Activated B cell treated with CpG ODN at 0.5 μM for 24 hours (primary cell): ENCODE results near the gene MAP2K7. TPM values are rescaled to one million over a fixed set of nuclear protein-coding genes. Genes with fewer than 3 reads are reported as not detected.

ENCODE experiments used
- ATAC-seq: fragments of 200-7000 bp; cut with Tn5 transposase; one replicate; pipeline ENCODE4 v1.10.0; 2021; ENCODE audit warnings: low read depth, mild to moderate bottlenecking, moderate library complexity
- CTCF ChIA-PET: fragments of 350-600 bp; sonication (Branson Sonifier 250); formaldehyde crosslinking; loops from one replicate; lab custom pipeline; 2021; ENCODE audit warnings: antibody characterized with exemption; lab: Charles Lee
- POLR2A ChIA-PET: fragments of 350-600 bp; sonication (Branson Sonifier 250); formaldehyde crosslinking; loops from one replicate; lab custom pipeline; 2021; ENCODE audit warnings: antibody characterized with exemption; lab: Charles Lee
- DNase-seq: peaks from one replicate; pipeline ENCODE4 v3.0.0; 2022
- H3K27ac Mint-ChIP-seq: one replicate; pipeline ENCODE4 v1.8.0; 2020; ENCODE audit warnings: mixed read lengths
- H3K27me3 Mint-ChIP-seq: one replicate; pipeline ENCODE4 v1.8.0; 2021; ENCODE audit warnings: mixed read lengths
- H3K36me3 Mint-ChIP-seq: one replicate; pipeline ENCODE4 v1.8.0; 2021; ENCODE audit warnings: low read depth, mixed read lengths
- H3K4me1 Mint-ChIP-seq: one replicate; pipeline ENCODE4 v1.8.0; 2021; ENCODE audit warnings: mixed read lengths
- H3K4me3 Mint-ChIP-seq: one replicate; pipeline ENCODE4 v1.8.0; 2020; ENCODE audit warnings: mild to moderate bottlenecking, mixed read lengths
- H3K9me3 Mint-ChIP-seq: one replicate; pipeline ENCODE4 v1.8.0; 2020; ENCODE audit warnings: mixed read lengths
- intact Hi-C: fragments of 100-400 bp; cut with micrococcal nuclease; formaldehyde crosslinking; loops from one replicate; pipeline ENCODE4 v1.15.1; 2024
- total RNA-seq: library from RNA; stranded (reverse); gene quantifications from 2 replicates; pipeline ENCODE4 v1.2.3, GENCODE V29; 2022
- TF ChIP-seq, protein P1 (sequence below): fragments of 200-600 bp; IDR thresholded peaks from one replicate; pipeline ENCODE4 v1.8.0; 2022; ENCODE audit warnings: antibody characterized with exemption, mild to moderate bottlenecking

MAP2K7 gene
- total RNA-seq, 1 donor from 2014 or later: 52.8 TPM

- Mint-ChIP-seq H3K4me1 (peaks cover 21% of the 10 kb centered on the region), H3K27ac (no peak overlapping the region), H3K27me3 (peaks cover 23% of the 10 kb centered on the region), H3K36me3 (no peaks in the 10 kb centered on the region), H3K9me3 (no peaks in the 10 kb centered on the region), H3K4me3 (peak overlapping the region; percentile 64)
- ATAC-seq (no peak), DNase-seq (no peak)
- intact Hi-C loops: no loop called here
- TF ChIP-seq, protein P1, sequence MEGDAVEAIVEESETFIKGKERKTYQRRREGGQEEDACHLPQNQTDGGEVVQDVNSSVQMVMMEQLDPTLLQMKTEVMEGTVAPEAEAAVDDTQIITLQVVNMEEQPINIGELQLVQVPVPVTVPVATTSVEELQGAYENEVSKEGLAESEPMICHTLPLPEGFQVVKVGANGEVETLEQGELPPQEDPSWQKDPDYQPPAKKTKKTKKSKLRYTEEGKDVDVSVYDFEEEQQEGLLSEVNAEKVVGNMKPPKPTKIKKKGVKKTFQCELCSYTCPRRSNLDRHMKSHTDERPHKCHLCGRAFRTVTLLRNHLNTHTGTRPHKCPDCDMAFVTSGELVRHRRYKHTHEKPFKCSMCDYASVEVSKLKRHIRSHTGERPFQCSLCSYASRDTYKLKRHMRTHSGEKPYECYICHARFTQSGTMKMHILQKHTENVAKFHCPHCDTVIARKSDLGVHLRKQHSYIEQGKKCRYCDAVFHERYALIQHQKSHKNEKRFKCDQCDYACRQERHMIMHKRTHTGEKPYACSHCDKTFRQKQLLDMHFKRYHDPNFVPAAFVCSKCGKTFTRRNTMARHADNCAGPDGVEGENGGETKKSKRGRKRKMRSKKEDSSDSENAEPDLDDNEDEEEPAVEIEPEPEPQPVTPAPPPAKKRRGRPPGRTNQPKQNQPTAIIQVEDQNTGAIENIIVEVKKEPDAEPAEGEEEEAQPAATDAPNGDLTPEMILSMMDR: no peak
- CTCF ChIA-PET: interaction anchor here (0.6 to 1.3 kb wide), 3 partner anchors 9 to 294 kb away, joined by 3 to 6 read pairs (median 3); partner anchors contain the start of gene TIMM44
- POLR2A ChIA-PET: interaction anchor here (0.5 kb wide), 1 partner anchor 28 kb away, joined by 3 read pairs; no protein-coding TSS in a partner anchor
Observed at GRCh38 chr19:7861619-7862412, 41.9 kb upstream of the MAP2K7 start.

- no peak for DNase-seq
- Mint-ChIP-seq H3K4me1 (peaks cover 21% of the 10 kb centered on the region), H3K4me3 (peak overlapping the region; percentile 64), H3K36me3 (no peaks in the 10 kb centered on the region), H3K27ac (no peak overlapping the region), H3K9me3 (no peaks in the 10 kb centered on the region), H3K27me3 (peaks cover 23% of the 10 kb centered on the region)
- CTCF ChIA-PET: interaction anchor here (1.3 kb wide), 1 partner anchor 10 kb away, joined by 3 read pairs; no protein-coding TSS in a partner anchor
- TF ChIP-seq, protein P1: no peak
- ATAC-seq: peak; percentile 68
- POLR2A ChIA-PET: interaction anchor here (1.4 kb wide), 1 partner anchor 35 kb away, joined by 4 read pairs; no protein-coding TSS in a partner anchor
- intact Hi-C loops: no loop called here
Observed at GRCh38 chr19:7862413-7862951, 41.2 kb upstream of the MAP2K7 start.

- H3K36me3 Mint-ChIP-seq: no peaks in the 10 kb centered on the region
- TF ChIP-seq, protein P1: no peak
- intact Hi-C loops: no loop called here
- ChIA-PET POLR2A (interaction anchor here (0.5 to 1.4 kb wide), 3 partner anchors 36 to 455 kb away, joined by 4 to 6 read pairs (median 4); no protein-coding TSS in a partner anchor), CTCF (interaction anchor here (1.3 kb wide), 1 partner anchor 11 kb away, joined by 3 read pairs; no protein-coding TSS in a partner anchor)
- DNase-seq (no peak), ATAC-seq (peak; percentile 12)
- no peak overlapping the region for H3K4me3 Mint-ChIP-seq
- no peaks in the 10 kb centered on the region for H3K9me3 Mint-ChIP-seq
- H3K27me3 Mint-ChIP-seq: peaks cover 23% of the 10 kb centered on the region
- H3K4me1 Mint-ChIP-seq: peaks cover 23% of the 10 kb centered on the region
- H3K27ac Mint-ChIP-seq: no peak overlapping the region
Observed at GRCh38 chr19:7863157-7863970, 40.3 kb upstream of the MAP2K7 start.

DNA sequence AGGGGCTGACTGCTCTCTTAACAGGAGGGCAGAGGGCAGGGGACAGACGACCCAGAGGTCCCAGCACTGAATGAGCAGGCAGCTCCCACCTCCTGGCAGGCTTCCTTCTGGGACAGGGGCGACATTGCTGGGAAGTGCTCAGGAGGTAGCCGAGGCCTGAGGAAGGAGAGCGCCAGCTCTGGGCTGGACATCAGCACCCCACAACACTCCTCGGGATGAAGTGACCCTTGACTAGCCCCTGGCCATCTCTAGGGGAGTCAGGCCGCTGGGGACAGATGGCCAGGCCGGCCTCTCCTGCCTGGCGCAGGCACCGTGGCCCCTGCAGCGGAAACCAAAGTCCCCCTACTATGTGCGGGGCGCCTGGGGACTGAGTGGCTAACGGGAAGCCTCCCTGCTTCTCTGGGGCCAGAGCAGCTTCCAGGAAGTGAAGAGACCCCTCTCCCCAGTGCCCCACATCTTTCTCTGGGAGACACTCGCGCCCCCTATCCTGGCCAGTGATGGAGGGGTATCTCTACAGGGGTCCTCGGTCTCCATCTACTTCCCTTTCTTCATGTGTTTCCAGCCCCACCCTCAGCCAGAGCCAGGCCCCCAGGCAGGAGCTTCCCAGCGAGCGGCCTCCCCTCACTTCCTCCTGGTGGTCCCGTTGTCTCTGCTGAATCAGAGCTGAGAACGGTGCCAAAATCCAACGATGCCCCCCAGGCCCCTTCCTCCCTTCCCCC is 39.5 kb upstream of the MAP2K7 start:
- H3K9me3 Mint-ChIP-seq: no peaks in the 10 kb centered on the region
- DNase-seq (no peak), ATAC-seq (no peak)
- H3K27me3 Mint-ChIP-seq: peaks cover 21% of the 10 kb centered on the region
- intact Hi-C loops: no loop called here
- CTCF ChIA-PET: interaction anchor here (1.3 kb wide), 1 partner anchor 12 kb away, joined by 3 read pairs; no protein-coding TSS in a partner anchor
- no peaks in the 10 kb centered on the region for H3K36me3 Mint-ChIP-seq
- H3K27ac Mint-ChIP-seq: no peak overlapping the region
- no peak overlapping the region for H3K4me3 Mint-ChIP-seq
- H3K4me1 Mint-ChIP-seq: peaks cover 29% of the 10 kb centered on the region
- POLR2A ChIA-PET: interaction anchor here (0.5 to 1.4 kb wide), 4 partner anchors 36 to 455 kb away, joined by 4 to 6 read pairs (median 5); no protein-coding TSS in a partner anchor
- TF ChIP-seq, protein P1: no peak
